K562 (cell line): ENCODE measurements around the gene STAMBPL1. TPM values are rescaled to one million over a fixed set of nuclear protein-coding genes. Genes with fewer than 3 reads are reported as not detected.

ENCODE experiments used
- ATAC-seq: fragments of 200-7000 bp; cut with Tn5 transposase; 3 replicates; pipeline ENCODE4 v1.9.1; 2020; ENCODE audit warnings: moderate library complexity
- BruUV-seq: library from RNA; stranded (reverse); fragments of 400-500 nt; replicated peaks from 2 replicates; lab custom pipeline; 2021; lab: Mats Ljungman, UMichigan
- CTCF ChIA-PET: fragments of 300-600 bp; formaldehyde crosslinking; extraction: SDS; loops from one replicate; lab custom pipeline; 2021; ENCODE audit warnings: low intra/inter-chr PET ratio; lab: Yijun Ruan, JAX
- POLR2A ChIA-PET: fragments of 300-600, 350-650 bp; sonication (Branson Sonifier 250); formaldehyde crosslinking; extraction: SDS; loops from one replicate; lab custom pipeline; 2021; ENCODE audit warnings: antibody characterized with exemption, inconsistent platforms; lab: Yijun Ruan, JAX
- DNase-seq, 4 experiments: peaks; one replicate each; pipeline versions ENCODE4 v3.0.0 to v3.0.0-alpha.2; 2011 to 2018; ENCODE audit warnings: low spot score in 3 of 4, mixed read lengths in 3 of 4; ENCODE audit errors: extremely low read depth in 1 of 4
- FAIRE-seq: peaks from 2 replicates; lab custom pipeline; 2011; peaks lifted over from hg19 to GRCh38; lab: Jason Lieb, UNC
- H2AFZ ChIP-seq: 2 replicates; pipeline ENCODE4 v1.6.0; 2011; ENCODE audit warnings: low read depth, low read length, control low read depth, inconsistent platforms
- H3K27ac ChIP-seq: fragments of 200-600 bp; 3 replicates; pipeline ENCODE4 v1.8.0; 2011; ENCODE audit warnings: low read depth, mild to moderate bottlenecking, control low read depth, inconsistent platforms, low read length, moderate library complexity, mixed read lengths; ENCODE audit errors: extremely low read depth
- H3K27me3 ChIP-seq, 2 experiments: fragments of 300-600 bp in 1 of 2; 2 replicates in 1 of 2; 3 replicates in 1 of 2; pipeline versions ENCODE4 v1.6.0 to v1.8.0; 2011; ENCODE audit warnings: inconsistent platforms in 2 of 2, low read length in 2 of 2, mild to moderate bottlenecking in 1 of 2, mixed read lengths in 1 of 2, moderate library complexity in 1 of 2; ENCODE audit not compliant: control insufficient read depth in 2 of 2, insufficient read depth in 2 of 2
- H3K36me3 ChIP-seq: fragments of 300-600 bp; 3 replicates; pipeline ENCODE4 v1.8.0; 2011; ENCODE audit warnings: mild to moderate bottlenecking, low read length, inconsistent platforms; ENCODE audit not compliant: control insufficient read depth, insufficient read depth
- H3K4me1 ChIP-seq, 2 experiments: fragments of 200-600 bp in 1 of 2; replicated peaks in 1 of 2; 2 replicates in 1 of 2; 3 replicates in 1 of 2; pipeline versions ENCODE4 v1.5.1 to v1.8.0; 2011; ENCODE audit warnings: inconsistent platforms in 2 of 2, low read length in 2 of 2, mild to moderate bottlenecking in 1 of 2, mixed read lengths in 1 of 2, moderate library complexity in 1 of 2; ENCODE audit not compliant: control insufficient read depth in 2 of 2, insufficient read depth in 2 of 2
- H3K4me2 ChIP-seq: 2 replicates; pipeline ENCODE4 v1.6.1; 2011; ENCODE audit warnings: low read length, control low read depth, inconsistent platforms, mixed read lengths; ENCODE audit not compliant: insufficient read depth
- H3K4me3 ChIP-seq: fragments of 200-600 bp; sonication (generic), shearing (Covaris generic); 2 replicates; pipeline ENCODE4 v1.5.1; 2016; ENCODE audit warnings: control low read depth, inconsistent platforms
- H3K79me2 ChIP-seq: fragments of 200-600 bp; 3 replicates; pipeline ENCODE4 v1.8.0; 2011; ENCODE audit warnings: low read length, inconsistent platforms; ENCODE audit not compliant: control insufficient read depth, insufficient read depth
- H3K9ac ChIP-seq, 2 experiments: 2 replicates each; pipeline versions ENCODE4 v1.6.0 to v1.6.1; 2011; ENCODE audit warnings: low read depth in 2 of 2, low read length in 2 of 2, control low read depth in 1 of 2, inconsistent platforms in 1 of 2, mild to moderate bottlenecking in 1 of 2, mixed read lengths in 1 of 2; ENCODE audit not compliant: insufficient read depth in 1 of 2
- H3K9me1 ChIP-seq: one replicate; pipeline ENCODE4 v1.6.0; 2011; ENCODE audit warnings: inconsistent platforms, mild to moderate bottlenecking, low read length, moderate library complexity; ENCODE audit not compliant: control insufficient read depth, insufficient read depth
- H3K9me3 ChIP-seq: replicated peaks from 2 replicates; pipeline ENCODE4 v1.5.1; 2011; ENCODE audit warnings: low read depth, low read length, inconsistent platforms; ENCODE audit not compliant: control insufficient read depth, insufficient read depth
- H4K20me1 ChIP-seq: replicated peaks from 2 replicates; pipeline ENCODE4 v1.6.1; 2011; ENCODE audit warnings: low read length, inconsistent platforms, mixed read lengths; ENCODE audit not compliant: control insufficient read depth, insufficient read depth
- BRCA1 ChIP-seq, 2 experiments: fragments of 450-650 bp in 1 of 2; sonication (generic) in 1 of 2; formaldehyde crosslinking in 1 of 2; IDR thresholded peaks; 2 replicates each; pipeline versions ENCODE4 v1.5.0 to v1.6.1; 2017 to 2020; ENCODE audit warnings: mild to moderate bottlenecking in 1 of 2, missing genetic modification reagents in 1 of 2
- E2F1 ChIP-seq: sonication (generic); formaldehyde crosslinking; IDR thresholded peaks from 2 replicates; pipeline ENCODE4 v1.8.1; 2023; ENCODE audit warnings: mild to moderate bottlenecking, missing genetic modification reagents, moderate library complexity
- LARP7 ChIP-seq: fragments of 450-650 bp; IDR thresholded peaks from 2 replicates; pipeline ENCODE4 v1.6.1; 2016
- MEF2D ChIP-seq: conservative IDR thresholded peaks from 2 replicates; pipeline ENCODE4 v1.6.1; 2016; ENCODE audit warnings: low read depth, missing genetic modification characterization, missing compliant biosample characterization
- MTF1 ChIP-seq: fragments of 250-450 bp; sonication (Bioruptor Pico); IDR thresholded peaks from 2 replicates; pipeline ENCODE4 v1.9.0; 2021; ENCODE audit warnings: moderate library complexity, mild to moderate bottlenecking, inconsistent platforms, borderline replicate concordance
- NCOA6 ChIP-seq: fragments of 450-650 bp; IDR thresholded peaks from 2 replicates; pipeline ENCODE4 v1.6.1; 2017; ENCODE audit warnings: mild to moderate bottlenecking
- NELFE ChIP-seq: IDR thresholded peaks from 2 replicates; pipeline ENCODE4 v1.6.1; 2011; ENCODE audit warnings: mild to moderate bottlenecking; ENCODE audit not compliant: insufficient read depth, insufficient read length
- STAT5A ChIP-seq: IDR thresholded peaks from 2 replicates; pipeline ENCODE4 v1.6.1; 2012; ENCODE audit warnings: low read length, inconsistent platforms, borderline replicate concordance
- TSC22D4 ChIP-seq: fragments of 450-650 bp; IDR thresholded peaks from 2 replicates; pipeline ENCODE4 v1.6.1; 2016; ENCODE audit warnings: missing genetic modification characterization, missing biosample characterization, control low read depth
- ZNF143 ChIP-seq: sonication (generic); formaldehyde crosslinking; IDR thresholded peaks from 2 replicates; pipeline ENCODE4 v1.9.0; 2022; ENCODE audit warnings: mild to moderate bottlenecking, missing genetic modification reagents
- ZNF224 ChIP-seq: sonication (generic); formaldehyde crosslinking; IDR thresholded peaks from 2 replicates; pipeline ENCODE4 v1.8.0; 2022; ENCODE audit warnings: mild to moderate bottlenecking, missing genetic modification reagents
- ZNF583 ChIP-seq: fragments of 250-450 bp; sonication (Bioruptor Pico); IDR thresholded peaks from 2 replicates; pipeline ENCODE4 v1.4.0; 2020
- WGBS: fragments of 100-300 bp; shearing (Covaris generic); methylation state at CpG from one replicate; pipeline ENCODE4 v1.1.6; 2016; ENCODE audit warnings: low coverage, mixed read lengths; ENCODE audit not compliant: insufficient coverage; ENCODE audit errors: missing lambda C conversion rate; 5-methylcytosine and 5-hydroxymethylcytosine counted together
- in situ Hi-C: fragments of 300-500 bp; cut with MboI; formaldehyde crosslinking; loops from 4 replicates; pipeline ENCODE4 v1.15.0; 2018; ENCODE audit warnings: inconsistent platforms, mixed read lengths
- intact Hi-C: fragments of 100-400 bp; cut with micrococcal nuclease; formaldehyde crosslinking; loops from 2 replicates; pipeline ENCODE4 v1.14.2; 2022
- polyA plus RNA-seq, 8 experiments: library from polyadenylated mRNA; depleted of rRNA in 4 of 8; stranded (reverse) in 5 of 8; unstranded in 3 of 8; fragments of >200 nt; fragmentation: Nextera tagmentation in 2 of 8; fragmentation: Illumina TruSeq in 1 of 8; extraction: Ambion mirVana in 2 of 8; extraction: Trizol in 1 of 8; gene quantifications; 2 replicates each; pipeline versions ENCODE4 v1.2.1 to v1.2.3, GENCODE V29; 2011 to 2014; ENCODE audit warnings: inconsistent platforms in 1 of 8, missing spikeins in 1 of 8
- total RNA-seq, 7 experiments: library from RNA; depleted of rRNA in 6 of 7; stranded (reverse); fragments of >200 nt in 6 of 7; fragmentation: Illumina TruSeq in 2 of 7; extraction: Trizol in 2 of 7; gene quantifications; 2 replicates each; pipeline versions ENCODE4 v1.2.1 to v1.2.3, GENCODE V29; 2011 to 2021; ENCODE audit warnings: low replicate concordance in 1 of 7
- TF ChIP-seq, protein P1 (sequence below): sonication (generic); formaldehyde crosslinking; IDR thresholded peaks from 2 replicates; pipeline ENCODE4 v1.8.0; 2022; ENCODE audit warnings: mild to moderate bottlenecking, missing genetic modification reagents, borderline replicate concordance
- TF ChIP-seq, protein P2 (sequence below), 2 experiments: fragments of 450-650 bp; IDR thresholded peaks; 2 replicates each; pipeline ENCODE4 v1.6.1; 2016

The STAMBPL1 gene
- total and polyA plus RNA-seq, 9 of the 15 experiments (the other 6 are each of a cell fraction or from before 2014, with no cell fraction given), result 0.09 TPM; not detected in 8

DNA sequence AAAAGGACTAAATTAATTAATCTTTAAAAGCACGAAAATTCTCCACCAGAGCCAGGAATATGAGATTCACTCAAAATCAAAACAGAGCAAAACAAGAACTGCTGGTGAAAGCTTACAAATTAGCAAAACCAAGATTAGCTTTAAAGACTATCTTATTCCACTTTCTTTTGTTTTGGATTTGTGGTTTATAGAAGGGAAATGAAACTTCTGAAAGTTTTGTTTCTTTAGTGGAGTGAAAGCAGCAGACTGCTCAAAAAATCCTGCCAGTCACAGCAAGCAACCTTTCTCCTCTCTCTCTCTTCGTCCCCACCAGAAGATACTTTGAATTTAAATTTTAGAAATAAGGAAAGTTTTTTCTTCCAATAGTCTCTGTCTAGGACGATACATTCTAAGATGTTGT, 64.8 kb downstream of the STAMBPL1 start:
- no peaks in the 10 kb centered on the region for H3K9me1 ChIP-seq
- H3K9ac ChIP-seq, result no peak overlapping the region
- intact Hi-C loops (no loop called here), in situ Hi-C loops (loop anchor here (5.0 kb wide), 1 partner anchor 277 kb away; no protein-coding TSS in a partner anchor)
- no TSS peak for BruUV-seq
- ChIA-PET POLR2A (no interaction called here), CTCF (no interaction called here)
- H4K20me1 ChIP-seq, result no peaks in the 10 kb centered on the region
- no peak for FAIRE-seq
- H3K4me3 ChIP-seq, result no peak overlapping the region
- WGBS, result 0% methylated on average over 3 of the region's 3 CpGs
- TF ChIP-seq NELFE (no peak), STAT5A (no peak), MEF2D (no peak), NCOA6 (no peak), ZNF143 (CRISPR knock-in tag) (no peak), E2F1 (CRISPR knock-in tag) (no peak), LARP7 (no peak), ZNF224 (no peak), TSC22D4 (no peak), BRCA1 (IDR thresholded peaks at IDR 0.05) (no peak), BRCA1 (CRISPR knock-in tag; IDR thresholded peaks at IDR 0.05) (no peak), MTF1 (CRISPR knock-in tag) (no peak), ZNF583 (CRISPR knock-in tag) (no peak)
- TF ChIP-seq, protein P1, sequence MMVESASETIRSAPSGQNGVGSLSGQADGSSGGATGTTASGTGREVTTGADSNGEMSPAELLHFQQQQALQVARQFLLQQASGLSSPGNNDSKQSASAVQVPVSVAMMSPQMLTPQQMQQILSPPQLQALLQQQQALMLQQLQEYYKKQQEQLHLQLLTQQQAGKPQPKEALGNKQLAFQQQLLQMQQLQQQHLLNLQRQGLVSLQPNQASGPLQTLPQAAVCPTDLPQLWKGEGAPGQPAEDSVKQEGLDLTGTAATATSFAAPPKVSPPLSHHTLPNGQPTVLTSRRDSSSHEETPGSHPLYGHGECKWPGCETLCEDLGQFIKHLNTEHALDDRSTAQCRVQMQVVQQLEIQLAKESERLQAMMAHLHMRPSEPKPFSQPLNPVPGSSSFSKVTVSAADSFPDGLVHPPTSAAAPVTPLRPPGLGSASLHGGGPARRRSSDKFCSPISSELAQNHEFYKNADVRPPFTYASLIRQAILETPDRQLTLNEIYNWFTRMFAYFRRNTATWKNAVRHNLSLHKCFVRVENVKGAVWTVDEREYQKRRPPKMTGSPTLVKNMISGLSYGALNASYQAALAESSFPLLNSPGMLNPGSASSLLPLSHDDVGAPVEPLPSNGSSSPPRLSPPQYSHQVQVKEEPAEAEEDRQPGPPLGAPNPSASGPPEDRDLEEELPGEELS (CRISPR knock-in tag), result no peak
- TF ChIP-seq, protein P2, sequence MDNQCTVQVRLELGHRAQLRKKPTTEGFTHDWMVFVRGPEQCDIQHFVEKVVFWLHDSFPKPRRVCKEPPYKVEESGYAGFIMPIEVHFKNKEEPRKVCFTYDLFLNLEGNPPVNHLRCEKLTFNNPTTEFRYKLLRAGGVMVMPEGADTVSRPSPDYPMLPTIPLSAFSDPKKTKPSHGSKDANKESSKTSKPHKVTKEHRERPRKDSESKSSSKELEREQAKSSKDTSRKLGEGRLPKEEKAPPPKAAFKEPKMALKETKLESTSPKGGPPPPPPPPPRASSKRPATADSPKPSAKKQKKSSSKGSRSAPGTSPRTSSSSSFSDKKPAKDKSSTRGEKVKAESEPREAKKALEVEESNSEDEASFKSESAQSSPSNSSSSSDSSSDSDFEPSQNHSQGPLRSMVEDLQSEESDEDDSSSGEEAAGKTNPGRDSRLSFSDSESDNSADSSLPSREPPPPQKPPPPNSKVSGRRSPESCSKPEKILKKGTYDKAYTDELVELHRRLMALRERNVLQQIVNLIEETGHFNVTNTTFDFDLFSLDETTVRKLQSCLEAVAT (IDR thresholded peaks at IDR 0.05), result no peak
- TF ChIP-seq, all 486 proteins: peak for 0
- ATAC-seq (no peak), DNase-seq (no peak)
- no peaks in the 10 kb centered on the region for H3K4me1 ChIP-seq
- H2AFZ ChIP-seq, result no peak overlapping the region
- no peak overlapping the region for H3K27ac ChIP-seq
- no peaks in the 10 kb centered on the region for H3K79me2 ChIP-seq
- H3K36me3 ChIP-seq, result no peaks in the 10 kb centered on the region
- H3K27me3 ChIP-seq, result no peaks in the 10 kb centered on the region
- no peak overlapping the region for H3K4me2 ChIP-seq
- H3K9me3 ChIP-seq, result no peaks in the 10 kb centered on the region
